GM18505 (cell line): ENCODE results near the gene MAP2.

Experiments
- ATAC-seq: cut with Tn5 transposase; IDR thresholded peaks from one replicate; pipeline ENCODE4 v1.9.1; 2021; ENCODE audit not compliant: unreplicated experiment
- POLR2A ChIP-seq: IDR thresholded peaks from 4 replicates; pipeline ENCODE4 v1.6.1; 2011; ENCODE audit warnings: borderline replicate concordance; ENCODE audit not compliant: insufficient read depth, insufficient read length; ENCODE audit errors: extremely low read depth

The MAP2 gene

GRCh38 chr2:209696836-209697711 is 273.2 kb downstream of the MAP2 start:
- peak; percentile 66 for ATAC-seq

GRCh38 chr2:209702775-209703174 is 278.9 kb downstream of the MAP2 start:
- ATAC-seq = no peak
- TF ChIP-seq POLR2A = no peak

More at GRCh38 chr2:209696836-209697711, 273.2 kb downstream of the MAP2 start:
- no peak for TF ChIP-seq POLR2A

- ATAC-seq = no peak
- no peak for TF ChIP-seq POLR2A
Observed at GRCh38 chr2:209713219-209713618, 289.4 kb downstream of the MAP2 start.

- no peak for TF ChIP-seq POLR2A
- no peak for ATAC-seq
Observed at GRCh38 chr2:209719034-209719433, 295.2 kb downstream of the MAP2 start.

GRCh38 chr2:209721497-209721896 is 297.6 kb downstream of the MAP2 start:
- TF ChIP-seq POLR2A = no peak
- no peak for ATAC-seq

GRCh38 chr2:209726311-209726710 is 302.5 kb downstream of the MAP2 start:
- TF ChIP-seq POLR2A = no peak
- no peak for ATAC-seq

- TF ChIP-seq POLR2A = no peak
- ATAC-seq = no peak
Observed at GRCh38 chr2:209727077-209727476, 303.2 kb downstream of the MAP2 start.

- TF ChIP-seq POLR2A = no peak
- no peak for ATAC-seq
Observed at GRCh38 chr2:209734805-209735204, 311.0 kb downstream of the MAP2 start.

- no peak for TF ChIP-seq POLR2A
- ATAC-seq = no peak
Observed at GRCh38 chr2:209741953-209742352, 318.1 kb downstream of the MAP2 start.

- no peak for ATAC-seq
- no peak for TF ChIP-seq POLR2A
Observed at GRCh38 chr2:209753020-209753419, 329.2 kb downstream of the MAP2 start.

GRCh38 chr2:209757163-209757562 is 333.3 kb downstream of the MAP2 start:
- no peak for ATAC-seq
- TF ChIP-seq POLR2A = no peak

- ATAC-seq = no peak
- no peak for TF ChIP-seq POLR2A
Observed at GRCh38 chr2:209761566-209761965, 337.7 kb downstream of the MAP2 start.

GRCh38 chr2:209762563-209762962 is 338.7 kb downstream of the MAP2 start:
- no peak for ATAC-seq
- TF ChIP-seq POLR2A = no peak

- TF ChIP-seq POLR2A = no peak
- ATAC-seq = no peak
Observed at GRCh38 chr2:209763106-209763505, 339.3 kb downstream of the MAP2 start.
